ENCODE results near the gene CALM1.

GRCh38 chr14:90402016-90402415, 5.2 kb downstream of the CALM1 start:
- TF ChIP-seq CTCF (IDR thresholded peaks at IDR 0.05; ENCODE audit: insufficient read depth, low read depth, low read length) (no peak), EZH2 (IDR thresholded peaks at IDR 0.05; ENCODE audit: insufficient read depth, low read length) (no peak)

Measured in astrocyte (in vitro differentiated cells and primary cell).